ENCODE measurements around the gene RASSF8.

DNA sequence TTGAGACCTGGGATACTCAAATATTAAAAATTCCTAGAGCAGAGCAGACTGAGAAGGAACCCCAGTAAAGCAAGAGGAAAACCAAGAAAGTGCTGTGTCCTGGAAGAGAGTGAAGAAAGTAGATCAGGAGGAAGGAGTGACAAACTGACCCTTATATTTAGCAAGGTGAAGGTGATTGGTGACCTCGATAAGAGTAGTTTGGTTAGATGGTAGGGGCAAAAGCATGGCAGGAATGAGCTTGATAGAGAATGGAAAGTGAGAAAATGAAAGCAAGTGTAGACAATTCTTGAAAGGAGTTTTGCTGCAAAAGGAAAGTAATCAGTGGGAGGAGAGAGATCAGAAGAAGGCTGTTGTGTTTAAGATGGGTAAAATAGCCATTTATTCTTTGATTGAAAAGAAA, 51.1 kb downstream of the RASSF8 start:
- TF ChIP-seq, protein P1, sequence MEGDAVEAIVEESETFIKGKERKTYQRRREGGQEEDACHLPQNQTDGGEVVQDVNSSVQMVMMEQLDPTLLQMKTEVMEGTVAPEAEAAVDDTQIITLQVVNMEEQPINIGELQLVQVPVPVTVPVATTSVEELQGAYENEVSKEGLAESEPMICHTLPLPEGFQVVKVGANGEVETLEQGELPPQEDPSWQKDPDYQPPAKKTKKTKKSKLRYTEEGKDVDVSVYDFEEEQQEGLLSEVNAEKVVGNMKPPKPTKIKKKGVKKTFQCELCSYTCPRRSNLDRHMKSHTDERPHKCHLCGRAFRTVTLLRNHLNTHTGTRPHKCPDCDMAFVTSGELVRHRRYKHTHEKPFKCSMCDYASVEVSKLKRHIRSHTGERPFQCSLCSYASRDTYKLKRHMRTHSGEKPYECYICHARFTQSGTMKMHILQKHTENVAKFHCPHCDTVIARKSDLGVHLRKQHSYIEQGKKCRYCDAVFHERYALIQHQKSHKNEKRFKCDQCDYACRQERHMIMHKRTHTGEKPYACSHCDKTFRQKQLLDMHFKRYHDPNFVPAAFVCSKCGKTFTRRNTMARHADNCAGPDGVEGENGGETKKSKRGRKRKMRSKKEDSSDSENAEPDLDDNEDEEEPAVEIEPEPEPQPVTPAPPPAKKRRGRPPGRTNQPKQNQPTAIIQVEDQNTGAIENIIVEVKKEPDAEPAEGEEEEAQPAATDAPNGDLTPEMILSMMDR (conservative IDR thresholded peaks at IDR 0.05): no peak
- TF ChIP-seq ZFX (IDR thresholded peaks at IDR 0.05): no peak
